ENCODE data around the gene TSPAN14.
"Not testable (repeated sequence)": the region's sequence is repeated elsewhere in the genome, so short reads cannot be mapped to it uniquely, and the experiment has no call there.

Gene TSPAN14

GRCh38 chr10:80542053-80542452 lies 87.9 kb downstream of the TSPAN14 start:
- WGBS (ENCODE audit: extremely low coverage, insufficient coverage, insufficient read length), result no CpG with 5 or more reads among the region's 4 CpGs

DNA sequence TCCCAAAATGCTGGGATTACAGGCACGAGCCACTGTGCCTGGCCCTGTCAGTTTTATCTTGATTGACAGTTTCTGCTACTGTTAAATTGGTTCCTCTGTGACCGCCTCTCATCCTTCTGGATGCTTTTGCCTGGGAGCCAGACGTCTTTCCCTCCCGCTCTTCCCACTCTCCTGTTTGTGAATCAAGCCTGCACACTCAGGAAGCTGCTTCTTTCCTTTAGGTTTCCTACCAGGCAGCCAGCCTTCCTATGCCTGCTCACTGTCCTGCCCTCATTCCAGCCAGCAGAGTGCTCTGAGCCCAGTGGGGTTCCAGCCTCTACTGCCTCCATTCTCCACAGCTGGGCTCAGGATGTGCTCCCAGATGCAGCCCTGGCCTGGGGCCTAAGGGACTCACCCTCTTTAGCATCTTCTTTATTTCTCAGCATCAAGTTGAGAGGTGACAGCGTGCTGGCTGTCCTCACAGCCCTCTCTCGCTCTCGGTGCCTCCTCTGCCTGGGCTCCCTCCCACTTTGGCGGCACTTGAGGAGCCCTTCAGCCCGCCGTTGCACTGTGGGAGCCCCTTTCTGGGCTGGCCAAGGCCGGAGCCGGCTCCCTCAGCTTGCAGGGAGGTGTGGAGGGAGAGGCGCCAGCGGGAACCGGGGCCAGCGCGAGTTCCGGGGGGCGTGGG lies 88.7 kb downstream of the TSPAN14 start:
- H4K91ac ChIP-seq (ENCODE audit: low read depth, low read length), result no peak overlapping the region
- no peak overlapping the region for H3K27ac ChIP-seq (ENCODE audit: low read depth, low read length)
- no peak overlapping the region for H3K4me2 ChIP-seq (ENCODE audit: low read length)
- no peak overlapping the region for H2BK12ac ChIP-seq (ENCODE audit: low read length)
- no peak overlapping the region for H3K9ac ChIP-seq (ENCODE audit: low read length)
- no peaks in the 10 kb centered on the region for H3K79me1 ChIP-seq (ENCODE audit: low read length)
- no peak overlapping the region for H2BK5ac ChIP-seq (ENCODE audit: low read depth, low read length, poor library complexity)
- H2AK5ac ChIP-seq (ENCODE audit: low read length), result no peak overlapping the region
- peaks cover 2 to 4% of the 10 kb centered on the region in 2 experiments for H3K4me1 ChIP-seq (ENCODE audit: control insufficient read depth in 1 of 2, insufficient read depth in 2 of 2, low read length in 2 of 2)
- no peak overlapping the region for H2AFZ ChIP-seq (ENCODE audit: insufficient read depth, low read length, poor library complexity)
- no peak overlapping the region for H4K8ac ChIP-seq (ENCODE audit: low read depth, low read length)
- no peaks in the 10 kb centered on the region for H3K27me3 ChIP-seq (ENCODE audit: insufficient read depth, low read length)
- H3K18ac ChIP-seq (ENCODE audit: low read length), result no peak overlapping the region
- H3K23ac ChIP-seq (ENCODE audit: low read length), result no peak overlapping the region
- no peak overlapping the region for H3K4ac ChIP-seq (ENCODE audit: low read depth, low read length)
- no peaks in the 10 kb centered on the region for H3K79me2 ChIP-seq (ENCODE audit: control insufficient read depth, insufficient read depth, low read length, poor library complexity)
- no peak overlapping the region for H3K14ac ChIP-seq (ENCODE audit: low read length)
- DNase-seq, result no peak
- no peak overlapping the region for H4K12ac ChIP-seq (ENCODE audit: low read depth, low read length)
- H2BK120ac ChIP-seq (ENCODE audit: insufficient read depth, low read length, poor library complexity), result no peak overlapping the region
- H3K4me3 ChIP-seq (ENCODE audit: low read depth, low read length), result no peak overlapping the region
- no CpG with 5 or more reads among the region's 19 CpGs for WGBS (ENCODE audit: extremely low coverage, insufficient coverage, insufficient read length)
- no peaks in the 10 kb centered on the region for H3K36me3 ChIP-seq (ENCODE audit: control insufficient read depth in 1 of 2, insufficient read depth in 2 of 2, low read length in 2 of 2)
- H3K9me3 ChIP-seq (ENCODE audit: insufficient read depth, low read depth, low read length), result peaks cover 8% of the 10 kb centered on the region

More at GRCh38 chr10:80542053-80542452, 87.9 kb downstream of the TSPAN14 start:
- H2BK5ac ChIP-seq (ENCODE audit: low read depth, low read length, poor library complexity), result no peak overlapping the region
- no peaks in the 10 kb centered on the region for H3K36me3 ChIP-seq (ENCODE audit: control insufficient read depth in 1 of 2, insufficient read depth in 2 of 2, low read length in 2 of 2)
- H3K4me3 ChIP-seq (ENCODE audit: low read depth, low read length), result no peak overlapping the region
- H3K14ac ChIP-seq (ENCODE audit: low read length), result no peak overlapping the region
- no peak overlapping the region for H4K91ac ChIP-seq (ENCODE audit: low read depth, low read length)
- H2AFZ ChIP-seq (ENCODE audit: insufficient read depth, low read length, poor library complexity), result no peak overlapping the region
- no peak overlapping the region for H3K9ac ChIP-seq (ENCODE audit: low read length)
- H3K79me1 ChIP-seq (ENCODE audit: low read length), result peaks cover under 1% of the 10 kb centered on the region
- no peak overlapping the region for H2AK5ac ChIP-seq (ENCODE audit: low read length)
- H4K8ac ChIP-seq (ENCODE audit: low read depth, low read length), result no peak overlapping the region
- no peak overlapping the region for H3K23ac ChIP-seq (ENCODE audit: low read length)
- peaks cover 8% of the 10 kb centered on the region for H3K9me3 ChIP-seq (ENCODE audit: insufficient read depth, low read depth, low read length)
- H3K4ac ChIP-seq (ENCODE audit: low read depth, low read length), result no peak overlapping the region
- H3K27me3 ChIP-seq (ENCODE audit: insufficient read depth, low read length), result no peaks in the 10 kb centered on the region
- no peak overlapping the region for H3K4me2 ChIP-seq (ENCODE audit: low read length)
- H3K4me1 ChIP-seq (ENCODE audit: control insufficient read depth in 1 of 2, insufficient read depth in 2 of 2, low read length in 2 of 2), result peaks cover 3 to 10% of the 10 kb centered on the region in 2 experiments
- DNase-seq, result no peak
- H3K79me2 ChIP-seq (ENCODE audit: control insufficient read depth, insufficient read depth, low read length, poor library complexity), result no peaks in the 10 kb centered on the region
- H2BK120ac ChIP-seq (ENCODE audit: insufficient read depth, low read length, poor library complexity), result no peak overlapping the region
- H4K12ac ChIP-seq (ENCODE audit: low read depth, low read length), result no peak overlapping the region
- H3K18ac ChIP-seq (ENCODE audit: low read length), result no peak overlapping the region
- H3K27ac ChIP-seq (ENCODE audit: low read depth, low read length), result no peak overlapping the region
- H2BK12ac ChIP-seq (ENCODE audit: low read length), result no peak overlapping the region

GRCh38 chr10:80543319-80543672 lies 89.2 kb downstream of the TSPAN14 start:
- not testable (repeated sequence) for H3K27ac ChIP-seq (ENCODE audit: low read depth, low read length); H3K4me2 ChIP-seq (ENCODE audit: low read length); H3K9ac ChIP-seq (ENCODE audit: low read length); H3K79me1 ChIP-seq (ENCODE audit: low read length); H2BK12ac ChIP-seq (ENCODE audit: low read length); H3K14ac ChIP-seq (ENCODE audit: low read length); H2BK5ac ChIP-seq (ENCODE audit: low read depth, low read length, poor library complexity); DNase-seq; H2AK5ac ChIP-seq (ENCODE audit: low read length); H3K18ac ChIP-seq (ENCODE audit: low read length); H4K12ac ChIP-seq (ENCODE audit: low read depth, low read length); H3K27me3 ChIP-seq (ENCODE audit: insufficient read depth, low read length); H4K8ac ChIP-seq (ENCODE audit: low read depth, low read length); H3K36me3 ChIP-seq (ENCODE audit: control insufficient read depth in 1 of 2, insufficient read depth in 2 of 2, low read length in 2 of 2); H3K79me2 ChIP-seq (ENCODE audit: control insufficient read depth, insufficient read depth, low read length, poor library complexity); H3K23ac ChIP-seq (ENCODE audit: low read length); H3K9me3 ChIP-seq (ENCODE audit: insufficient read depth, low read depth, low read length); H3K4me1 ChIP-seq (ENCODE audit: control insufficient read depth in 1 of 2, insufficient read depth in 2 of 2, low read length in 2 of 2); H3K4me3 ChIP-seq (ENCODE audit: low read depth, low read length); H4K91ac ChIP-seq (ENCODE audit: low read depth, low read length); H2BK120ac ChIP-seq (ENCODE audit: insufficient read depth, low read length, poor library complexity); H3K4ac ChIP-seq (ENCODE audit: low read depth, low read length); H2AFZ ChIP-seq (ENCODE audit: insufficient read depth, low read length, poor library complexity)
- whole genome bisulfite sequencing (ENCODE audit: extremely low coverage, insufficient coverage, insufficient read length), result no CpG with 5 or more reads among the region's 25 CpGs

DNA sequence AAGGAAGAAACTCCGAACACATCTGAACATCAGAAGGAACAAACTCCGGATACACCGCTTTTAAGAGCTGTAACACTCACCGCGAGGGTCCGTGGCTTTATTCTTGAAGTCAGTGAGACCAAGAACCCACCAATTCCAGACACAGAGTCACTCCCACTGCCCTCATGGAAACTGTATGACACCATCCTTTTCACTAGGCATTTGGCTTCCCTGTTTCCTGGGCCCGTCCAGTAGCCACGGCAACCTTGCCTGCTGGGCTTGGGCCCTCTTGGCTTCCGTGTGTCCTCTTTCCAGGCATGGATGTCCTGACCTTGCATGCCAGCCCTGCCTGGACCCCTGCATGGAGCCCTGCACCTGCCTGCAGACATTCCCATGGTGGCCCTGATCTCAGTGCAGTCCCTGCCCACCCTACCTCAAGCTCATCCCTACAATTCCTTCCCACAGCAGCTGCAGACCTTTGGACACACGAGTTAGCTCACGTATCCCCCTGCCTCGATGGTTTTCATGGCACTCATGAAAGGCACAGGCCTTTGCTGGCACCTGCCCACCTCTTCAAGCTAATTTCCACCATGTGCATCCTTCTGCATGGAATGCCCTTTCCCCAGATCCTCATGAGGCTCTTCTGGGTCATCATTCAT lies 90.3 kb downstream of the TSPAN14 start:
- no peak for DNase-seq
- Histone ChIP-seq H3K9ac (ENCODE audit: low read length) (no peak overlapping the region), H3K23ac (ENCODE audit: low read length) (no peak overlapping the region), H3K27ac (ENCODE audit: low read depth, low read length) (no peak overlapping the region), H3K4me3 (ENCODE audit: low read depth, low read length) (no peak overlapping the region), H3K79me1 (ENCODE audit: low read length) (no peaks in the 10 kb centered on the region), H3K4ac (ENCODE audit: low read depth, low read length) (no peak overlapping the region), H2BK120ac (ENCODE audit: insufficient read depth, low read length, poor library complexity) (no peak overlapping the region), H4K12ac (ENCODE audit: low read depth, low read length) (no peak overlapping the region), H3K4me1 (ENCODE audit: control insufficient read depth in 1 of 2, insufficient read depth in 2 of 2, low read length in 2 of 2) (no peaks in the 10 kb centered on the region), H3K4me2 (ENCODE audit: low read length) (no peak overlapping the region), H2AFZ (ENCODE audit: insufficient read depth, low read length, poor library complexity) (no peak overlapping the region), H3K36me3 (ENCODE audit: control insufficient read depth in 1 of 2, insufficient read depth in 2 of 2, low read length in 2 of 2) (no peaks in the 10 kb centered on the region), H2BK5ac (ENCODE audit: low read depth, low read length, poor library complexity) (no peak overlapping the region), H3K27me3 (ENCODE audit: insufficient read depth, low read length) (no peaks in the 10 kb centered on the region), H3K14ac (ENCODE audit: low read length) (no peak overlapping the region), H3K79me2 (ENCODE audit: control insufficient read depth, insufficient read depth, low read length, poor library complexity) (no peaks in the 10 kb centered on the region), H3K9me3 (ENCODE audit: insufficient read depth, low read depth, low read length) (peaks cover 8% of the 10 kb centered on the region), H2BK12ac (ENCODE audit: low read length) (no peak overlapping the region), H4K91ac (ENCODE audit: low read depth, low read length) (no peak overlapping the region), H4K8ac (ENCODE audit: low read depth, low read length) (no peak overlapping the region), H2AK5ac (ENCODE audit: low read length) (no peak overlapping the region), H3K18ac (ENCODE audit: low read length) (no peak overlapping the region)
- WGBS (ENCODE audit: extremely low coverage, insufficient coverage, insufficient read length), result no CpG with 5 or more reads among the region's 12 CpGs
